H1 (cell line): ENCODE measurements around the gene JADE1. TPM values are rescaled to one million over a fixed set of nuclear protein-coding genes. Genes with fewer than 3 reads are reported as not detected.

ENCODE experiments used
- BACH1 ChIP-seq: IDR thresholded peaks from 2 replicates; pipeline ENCODE4 v1.6.1; 2012; ENCODE audit warnings: low read length, improper control_type of control experiment
- BCL11A ChIP-seq, 2 experiments: IDR thresholded peaks; one replicate each; pipeline ENCODE4 v1.6.1; 2011; ENCODE audit warnings: low read depth in 2 of 2, low read length in 2 of 2, mild to moderate bottlenecking in 2 of 2
- CBX8 ChIP-seq: fragments of 300-800, 300-1000 bp; sonication (generic); IDR thresholded peaks from 2 replicates; pipeline ENCODE4 v1.7.1; 2016; ENCODE audit warnings: low read depth, low read length, borderline replicate concordance
- GABPA ChIP-seq: IDR thresholded peaks from 2 replicates; pipeline ENCODE4 v1.6.1; 2011; ENCODE audit warnings: mild to moderate bottlenecking, low read length, moderate library complexity, borderline replicate concordance; ENCODE audit not compliant: insufficient read depth
- GTF2F1 ChIP-seq: IDR thresholded peaks from 2 replicates; pipeline ENCODE4 v1.6.1; 2012; ENCODE audit warnings: low read depth, low read length, improper control_type of control experiment, borderline replicate concordance
- NRF1 ChIP-seq: IDR thresholded peaks from 2 replicates; pipeline ENCODE4 v1.6.1; 2011; ENCODE audit warnings: mild to moderate bottlenecking, low read depth, low read length, improper control_type of control experiment
- PHF8 ChIP-seq: fragments of 200-600 bp; sonication (generic); conservative IDR thresholded peaks from 2 replicates; pipeline ENCODE4 v1.7.1; 2012; ENCODE audit warnings: low read depth, mild to moderate bottlenecking, inconsistent platforms, low read length, moderate library complexity
- SAP30 ChIP-seq: fragments of 300-600 bp; sonication (generic); IDR thresholded peaks from 2 replicates; pipeline ENCODE4 v1.7.1; 2012; ENCODE audit warnings: low read length, moderate library complexity, mild to moderate bottlenecking, inconsistent platforms; ENCODE audit not compliant: insufficient read depth, insufficient replicate concordance
- SIRT6 ChIP-seq: IDR thresholded peaks from one replicate; pipeline ENCODE4 v1.7.1; 2012; ENCODE audit warnings: low read length, inconsistent platforms
- SIX5 ChIP-seq: IDR thresholded peaks from 2 replicates; pipeline ENCODE4 v1.6.1; 2011; ENCODE audit warnings: mild to moderate bottlenecking, low read depth, low read length
- SP4 ChIP-seq: IDR thresholded peaks from 2 replicates; pipeline ENCODE4 v1.6.1; 2012; ENCODE audit warnings: low read length, inconsistent platforms
- SUZ12 ChIP-seq: fragments of 200-600 bp; sonication (generic); IDR thresholded peaks from 2 replicates; pipeline ENCODE4 v1.6.1; 2012; ENCODE audit warnings: mild to moderate bottlenecking, inconsistent platforms, low read length, moderate library complexity, mixed read lengths
- TBP ChIP-seq: IDR thresholded peaks from 2 replicates; pipeline ENCODE4 v1.6.1; 2011; ENCODE audit warnings: low read depth, low read length, improper control_type of control experiment
- USF2 ChIP-seq: IDR thresholded peaks from 2 replicates; pipeline ENCODE4 v1.6.1; 2011; ENCODE audit warnings: low read length, improper control_type of control experiment
- polyA plus RNA-seq, 7 experiments: library from polyadenylated mRNA; depleted of rRNA in 3 of 7; stranded (reverse) in 5 of 7; unstranded in 2 of 7; fragments of >200 nt in 5 of 7; fragments of 200-250 nt in 2 of 7; gene quantifications; 1 replicate in 5 of 7; 2 replicates in 1 of 7; 4 replicates in 1 of 7; pipeline versions ENCODE4 v1.2.1 to v1.2.3, GENCODE V29; 2011 to 2013; ENCODE audit warnings: missing spikeins in 2 of 7, mixed read lengths in 2 of 7
- total RNA-seq: library from RNA; stranded (reverse); fragmentation: NEBNext Ultra II Directional; extraction: Animal tissue kit (Norgen Biotek cat#: 25700); gene quantifications from 2 replicates; pipeline ENCODE4 v1.2.1, GENCODE V29; 2021
- TF ChIP-seq, protein P1 (sequence below), 3 experiments: IDR thresholded peaks; 1 replicate in 2 of 3; 2 replicates in 1 of 3; pipeline versions ENCODE4 v1.5.1 to v1.6.1; 2011; ENCODE audit warnings: low read length in 3 of 3, mild to moderate bottlenecking in 3 of 3, inconsistent platforms in 2 of 3, low read depth in 1 of 3, moderate library complexity in 1 of 3; ENCODE audit not compliant: insufficient read depth in 1 of 3; ENCODE audit errors: control extremely low read depth in 1 of 3

JADE1 gene
- total and polyA plus RNA-seq, 2 of the 8 experiments (the other 6 are each of a cell fraction or from before 2014, with no cell fraction given): 37.7 to 213 TPM

DNA sequence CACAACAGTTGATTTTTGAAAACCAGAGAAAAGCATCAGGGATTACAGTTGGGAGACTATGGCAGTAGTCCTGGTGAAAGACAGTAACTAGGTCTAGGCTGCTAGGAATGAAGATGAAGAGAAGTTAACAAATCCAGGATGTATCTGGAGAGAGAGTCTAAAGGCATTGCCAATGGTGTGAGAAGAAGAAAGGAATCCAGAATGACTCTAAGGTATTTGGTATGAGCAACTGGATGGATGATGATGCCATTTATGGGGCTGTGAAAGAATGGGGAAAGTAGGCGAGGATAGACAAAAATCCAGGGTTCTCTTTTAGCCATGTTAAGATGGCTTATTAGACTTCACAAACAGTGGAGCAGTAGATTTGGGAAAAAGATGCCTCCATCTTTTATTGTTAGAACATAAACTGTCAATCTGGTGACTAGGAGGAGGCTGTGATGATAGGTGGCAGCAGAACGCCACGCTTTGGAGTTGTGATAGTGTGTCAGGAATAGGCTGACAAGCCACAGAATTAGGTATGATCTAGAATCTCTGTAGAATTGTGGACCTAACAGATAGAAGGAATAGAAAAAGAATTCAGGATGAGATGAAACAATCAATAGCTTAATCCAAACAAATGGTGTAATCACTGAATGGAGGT lies 27.3 kb upstream of the JADE1 start (continued):
- TF ChIP-seq, protein P1, sequence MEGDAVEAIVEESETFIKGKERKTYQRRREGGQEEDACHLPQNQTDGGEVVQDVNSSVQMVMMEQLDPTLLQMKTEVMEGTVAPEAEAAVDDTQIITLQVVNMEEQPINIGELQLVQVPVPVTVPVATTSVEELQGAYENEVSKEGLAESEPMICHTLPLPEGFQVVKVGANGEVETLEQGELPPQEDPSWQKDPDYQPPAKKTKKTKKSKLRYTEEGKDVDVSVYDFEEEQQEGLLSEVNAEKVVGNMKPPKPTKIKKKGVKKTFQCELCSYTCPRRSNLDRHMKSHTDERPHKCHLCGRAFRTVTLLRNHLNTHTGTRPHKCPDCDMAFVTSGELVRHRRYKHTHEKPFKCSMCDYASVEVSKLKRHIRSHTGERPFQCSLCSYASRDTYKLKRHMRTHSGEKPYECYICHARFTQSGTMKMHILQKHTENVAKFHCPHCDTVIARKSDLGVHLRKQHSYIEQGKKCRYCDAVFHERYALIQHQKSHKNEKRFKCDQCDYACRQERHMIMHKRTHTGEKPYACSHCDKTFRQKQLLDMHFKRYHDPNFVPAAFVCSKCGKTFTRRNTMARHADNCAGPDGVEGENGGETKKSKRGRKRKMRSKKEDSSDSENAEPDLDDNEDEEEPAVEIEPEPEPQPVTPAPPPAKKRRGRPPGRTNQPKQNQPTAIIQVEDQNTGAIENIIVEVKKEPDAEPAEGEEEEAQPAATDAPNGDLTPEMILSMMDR (IDR thresholded peaks at IDR 0.05; ENCODE audit: control extremely low read depth in 1 of 3, insufficient read depth in 1 of 3, low read depth in 1 of 3, low read length in 3 of 3): peak; percentile 33 to 58 (median 58)
- no peak for TF ChIP-seq NRF1
- no peak for TF ChIP-seq BCL11A (IDR thresholded peaks at IDR 0.05; ENCODE audit: low read depth in 2 of 2, low read length in 2 of 2)
- TF ChIP-seq PHF8: no peak
- no peak for TF ChIP-seq SIRT6
- TF ChIP-seq CBX8: no peak
- TF ChIP-seq SIX5: no peak
- TF ChIP-seq TBP: no peak
- no peak for TF ChIP-seq SAP30
- TF ChIP-seq GABPA: no peak
- TF ChIP-seq GTF2F1: no peak
- TF ChIP-seq SP4: no peak
- no peak for TF ChIP-seq USF2
- no peak for TF ChIP-seq SUZ12
- no peak for TF ChIP-seq BACH1
